CD8-positive, alpha-beta memory T cell (primary cell): ENCODE data around the gene KIF9. TPM values are rescaled to one million over a fixed set of nuclear protein-coding genes. Genes with fewer than 3 reads are reported as not detected.
A peak's percentile ranks its signal among the peaks of the same experiment; 100 is the strongest.

Experiments
- CTCF ChIA-PET: fragments of 350-600 bp; sonication (Branson Sonifier 250); formaldehyde crosslinking; loops from one replicate; lab custom pipeline; 2021; ENCODE audit warnings: antibody characterized with exemption; lab: Charles Lee
- POLR2A ChIA-PET: fragments of 350-600 bp; sonication (Branson Sonifier 250); formaldehyde crosslinking; loops from one replicate; lab custom pipeline; 2021; ENCODE audit warnings: antibody characterized with exemption; lab: Charles Lee
- DNase-seq, 5 donors: peaks; one replicate each; pipeline versions ENCODE4 v3.0.0 to v3.0.0-alpha.2; 2020 to 2022; ENCODE audit warnings: mixed read lengths in 1 of 5
- H3K27ac ChIP-seq: one replicate; pipeline ENCODE4 v1.7.0; 2013; ENCODE audit warnings: low read depth, mild to moderate bottlenecking, low read length, moderate library complexity
- H3K27me3 ChIP-seq: 2 replicates; pipeline ENCODE4 v1.7.0; 2013; ENCODE audit warnings: low read length, mild to moderate bottlenecking; ENCODE audit not compliant: insufficient read depth, poor library complexity, severe bottlenecking
- H3K36me3 ChIP-seq: 2 replicates; pipeline ENCODE4 v1.7.0; 2013; ENCODE audit warnings: mild to moderate bottlenecking, low read length, moderate library complexity; ENCODE audit not compliant: insufficient read depth
- H3K4me1 ChIP-seq: 2 replicates; pipeline ENCODE4 v1.7.0; 2013; ENCODE audit warnings: mild to moderate bottlenecking, low read length, moderate library complexity; ENCODE audit not compliant: insufficient read depth
- H3K4me3 ChIP-seq: 2 replicates; pipeline ENCODE4 v1.7.0; 2013; ENCODE audit warnings: mild to moderate bottlenecking, low read length
- H3K9me3 ChIP-seq: 2 replicates; pipeline ENCODE4 v1.7.0; 2013; ENCODE audit warnings: mild to moderate bottlenecking, low read length
- H3K27ac Mint-ChIP-seq, 8 donors: one replicate each; pipeline ENCODE4 v1.8.0; 2020 to 2021; ENCODE audit warnings: mixed read lengths in 8 of 8, mild to moderate bottlenecking in 6 of 8, inconsistent platforms in 3 of 8, moderate library complexity in 3 of 8
- H3K27me3 Mint-ChIP-seq, 2 donors: one replicate each; pipeline ENCODE4 v1.8.0; 2020 to 2021; ENCODE audit warnings: mixed read lengths in 2 of 2, mild to moderate bottlenecking in 1 of 2, moderate library complexity in 1 of 2
- H3K36me3 Mint-ChIP-seq, 3 donors: one replicate each; pipeline ENCODE4 v1.8.0; 2020 to 2021; ENCODE audit warnings: mixed read lengths in 3 of 3, inconsistent platforms in 1 of 3, mild to moderate bottlenecking in 1 of 3
- H3K4me1 Mint-ChIP-seq, 3 donors: one replicate each; pipeline ENCODE4 v1.8.0; 2020 to 2021; ENCODE audit warnings: mixed read lengths in 3 of 3, inconsistent platforms in 1 of 3, mild to moderate bottlenecking in 1 of 3
- H3K4me3 Mint-ChIP-seq, 7 donors: one replicate each; pipeline ENCODE4 v1.8.0; 2020 to 2021; ENCODE audit warnings: mixed read lengths in 7 of 7, mild to moderate bottlenecking in 6 of 7, moderate library complexity in 4 of 7, inconsistent platforms in 2 of 7
- H3K9me3 Mint-ChIP-seq, 5 donors: one replicate each; pipeline ENCODE4 v1.8.0; 2020 to 2022; ENCODE audit warnings: mixed read lengths in 5 of 5, mild to moderate bottlenecking in 3 of 5, moderate library complexity in 2 of 5, inconsistent platforms in 1 of 5
- polyA plus RNA-seq: library from polyadenylated mRNA; unstranded; fragments of 300-500 nt; fragmentation: Illumina TruSeq; gene quantifications from one replicate; pipeline ENCODE4 v1.2.3, GENCODE V29; 2021
- total RNA-seq, 2 experiments: library from RNA; stranded (reverse); gene quantifications; one replicate each; pipeline ENCODE4 v1.2.3, GENCODE V29; 2021

The KIF9 gene
- total and polyA plus RNA-seq, 3 experiments from 2014 or later, result 5.8 to 7.6 (median 7.2) TPM

DNA sequence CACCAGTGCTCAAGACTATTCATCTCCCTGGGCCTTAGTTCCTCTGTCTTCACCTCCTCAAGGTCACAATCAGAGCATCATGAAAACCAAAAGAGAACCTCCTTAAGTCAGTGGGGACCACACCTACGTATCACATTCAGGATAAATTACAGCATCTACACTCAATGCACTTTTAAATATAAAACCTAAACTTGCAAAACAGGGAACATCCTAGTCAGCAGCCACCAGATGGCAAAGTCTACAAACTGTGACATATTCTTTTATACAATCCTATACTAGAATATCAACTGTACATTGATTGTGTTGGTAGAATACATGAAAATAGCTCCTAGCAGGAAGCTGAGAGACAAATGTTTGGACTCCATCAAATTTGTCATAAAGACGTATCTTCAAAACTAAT, 7.9 kb downstream of the KIF9 start:
- Histone ChIP-seq H3K4me1 (no peaks in the 10 kb centered on the region), H3K4me3 (no peak overlapping the region), H3K27me3 (no peaks in the 10 kb centered on the region), H3K9me3 (no peaks in the 10 kb centered on the region), H3K27ac (no peak overlapping the region), H3K36me3 (no peaks in the 10 kb centered on the region)
- Mint-ChIP-seq H3K27ac (peak overlapping the region in 1 of 8 donors; percentile 33), H3K4me3 (no peak overlapping the region), H3K9me3 (no peaks in the 10 kb centered on the region), H3K4me1 (no peaks in the 10 kb centered on the region), H3K27me3 (no peaks in the 10 kb centered on the region), H3K36me3 (peaks cover 0 to 2% (median 0%) of the 10 kb centered on the region in 3 donors)
- POLR2A ChIA-PET, result no interaction called here
- CTCF ChIA-PET, result no interaction called here
- no peak for DNase-seq

DNA sequence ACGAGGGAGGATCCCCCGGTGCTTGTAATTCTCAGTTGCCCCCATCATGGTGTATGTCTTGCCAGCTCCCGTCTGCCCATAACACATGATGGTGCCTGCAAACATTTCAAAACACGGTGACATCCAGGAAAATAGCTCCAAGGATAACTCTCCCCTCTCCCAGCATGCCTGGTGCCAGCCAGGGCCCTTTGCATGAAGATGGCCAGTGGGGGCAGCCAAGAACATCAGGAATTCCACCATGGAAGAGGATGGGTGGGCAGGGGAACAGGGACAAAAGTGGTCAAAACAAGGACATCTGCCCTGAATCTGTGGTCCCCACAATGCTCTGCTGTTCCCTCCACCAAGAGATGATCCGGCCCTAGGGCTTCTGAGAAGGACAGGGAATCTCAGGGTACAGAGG, 9.0 kb downstream of the KIF9 start:
- Histone ChIP-seq H3K27ac (no peak overlapping the region), H3K36me3 (no peaks in the 10 kb centered on the region), H3K9me3 (no peaks in the 10 kb centered on the region), H3K4me3 (no peak overlapping the region), H3K27me3 (no peaks in the 10 kb centered on the region), H3K4me1 (no peaks in the 10 kb centered on the region)
- no peak overlapping the region for H3K4me3 Mint-ChIP-seq
- CTCF ChIA-PET, result no interaction called here
- H3K27me3 Mint-ChIP-seq, result no peaks in the 10 kb centered on the region
- peaks cover 0 to 2% (median 0%) of the 10 kb centered on the region in 3 donors for H3K36me3 Mint-ChIP-seq
- H3K27ac Mint-ChIP-seq, result peak overlapping the region in 1 of 8 donors; percentile 61
- DNase-seq, result no peak
- H3K4me1 Mint-ChIP-seq, result no peaks in the 10 kb centered on the region
- POLR2A ChIA-PET, result no interaction called here
- no peaks in the 10 kb centered on the region for H3K9me3 Mint-ChIP-seq

DNA sequence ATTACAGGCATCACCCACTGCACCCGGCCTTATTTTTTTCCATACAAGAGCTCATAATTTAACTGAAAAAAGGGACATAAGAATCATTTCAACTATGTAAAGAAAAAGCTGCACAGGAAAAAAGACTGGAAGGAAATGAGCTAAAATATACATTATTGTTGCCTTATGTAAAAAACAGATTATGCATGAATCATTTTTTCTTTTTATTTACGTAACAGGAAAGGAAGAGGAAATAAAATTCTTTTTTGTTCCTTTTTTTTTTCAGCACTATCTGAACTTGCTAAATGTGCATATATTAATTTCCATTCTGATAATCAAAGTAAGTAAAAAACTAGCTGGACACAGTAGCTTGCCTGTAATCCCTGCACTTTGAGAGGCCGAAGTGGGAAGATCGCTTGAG, 12.1 kb downstream of the KIF9 start:
- CTCF ChIA-PET, result no interaction called here
- H3K27ac Mint-ChIP-seq, result no peak overlapping the region

DNA sequence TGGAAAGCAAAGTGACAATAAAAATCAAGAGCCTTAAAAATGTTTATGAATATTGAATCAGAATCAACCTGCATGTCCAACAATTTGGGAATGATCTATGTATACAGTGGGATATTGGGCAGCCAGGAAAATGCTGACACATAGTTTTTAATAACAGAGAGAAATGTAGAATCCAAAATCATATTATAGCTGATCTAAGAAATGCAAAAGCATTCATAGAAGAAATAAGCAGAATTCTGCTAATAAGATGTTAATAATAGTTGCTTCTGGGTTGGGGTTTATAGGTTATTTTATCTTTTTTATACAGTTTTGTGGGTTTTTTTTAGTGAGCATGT, 15.1 kb downstream of the KIF9 start:
- H3K27me3 Mint-ChIP-seq, result no peaks in the 10 kb centered on the region
- Histone ChIP-seq H3K27me3 (no peaks in the 10 kb centered on the region), H3K36me3 (no peaks in the 10 kb centered on the region), H3K27ac (no peak overlapping the region), H3K4me3 (no peak overlapping the region), H3K4me1 (no peaks in the 10 kb centered on the region), H3K9me3 (no peaks in the 10 kb centered on the region)
- H3K9me3 Mint-ChIP-seq, result no peaks in the 10 kb centered on the region
- CTCF ChIA-PET, result no interaction called here
- no peak for DNase-seq
- peaks cover 4 to 9% (median 7%) of the 10 kb centered on the region in 3 donors for H3K4me1 Mint-ChIP-seq
- no peak overlapping the region for H3K27ac Mint-ChIP-seq
- no peaks in the 10 kb centered on the region for H3K36me3 Mint-ChIP-seq
- POLR2A ChIA-PET, result no interaction called here
- no peak overlapping the region for H3K4me3 Mint-ChIP-seq

More for the DNA sequence above, 12.1 kb downstream of the KIF9 start:
- no peaks in the 10 kb centered on the region for H3K9me3 ChIP-seq
- H3K36me3 Mint-ChIP-seq, result peaks cover 0 to 2% (median 0%) of the 10 kb centered on the region in 3 donors
- H3K4me1 ChIP-seq, result no peaks in the 10 kb centered on the region
- H3K27ac ChIP-seq, result no peak overlapping the region
- H3K4me1 Mint-ChIP-seq, result peaks cover 4 to 9% (median 7%) of the 10 kb centered on the region in 3 donors
- DNase-seq, result no peak
- H3K27me3 Mint-ChIP-seq, result no peaks in the 10 kb centered on the region
- H3K36me3 ChIP-seq, result no peaks in the 10 kb centered on the region
- H3K4me3 Mint-ChIP-seq, result no peak overlapping the region
- POLR2A ChIA-PET, result no interaction called here
- H3K4me3 ChIP-seq, result no peak overlapping the region
- H3K27me3 ChIP-seq, result no peaks in the 10 kb centered on the region
- H3K9me3 Mint-ChIP-seq, result no peaks in the 10 kb centered on the region

DNA sequence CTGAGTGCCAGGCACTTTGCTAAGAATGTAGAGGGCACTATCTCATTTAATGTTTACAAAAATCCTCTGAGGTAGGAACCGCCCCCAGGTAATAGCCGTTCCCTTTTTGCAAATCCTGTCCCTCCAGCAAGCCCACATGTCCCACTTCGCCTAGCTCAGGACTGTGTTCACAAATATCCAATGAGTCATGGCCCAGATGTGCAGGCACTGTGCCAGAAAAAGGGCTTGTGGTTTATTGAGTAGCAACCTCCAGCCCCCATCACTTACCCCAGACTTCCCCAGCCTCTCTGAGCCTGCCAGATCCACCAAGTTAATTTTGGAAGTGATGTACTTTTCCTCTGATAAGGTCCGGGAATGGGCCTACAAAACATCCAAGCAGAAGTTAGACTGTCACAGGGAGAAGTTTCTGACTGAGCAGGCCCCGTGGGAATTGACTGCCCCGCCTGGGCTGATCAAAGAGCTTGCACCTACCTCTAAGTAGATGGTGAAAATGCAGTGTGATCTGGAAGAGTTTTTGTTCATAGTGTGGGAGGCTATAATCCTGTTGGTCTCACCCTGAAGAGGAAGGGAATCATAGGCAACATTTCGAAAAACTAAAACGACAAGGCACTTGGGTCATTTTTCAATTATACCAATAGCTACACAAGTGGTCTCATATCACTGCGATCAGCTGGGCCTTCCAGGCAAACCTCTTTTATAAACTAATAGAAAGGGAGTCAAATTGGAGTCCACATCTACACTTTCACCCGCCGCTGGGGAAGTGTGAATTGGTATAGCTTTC, 15.7 kb downstream of the KIF9 start:
- Mint-ChIP-seq H3K9me3 (no peaks in the 10 kb centered on the region), H3K4me1 (peaks cover 4 to 9% (median 7%) of the 10 kb centered on the region in 3 donors), H3K27ac (peak overlapping the region in 3 of 8 donors; percentile 12 to 52 (median 44)), H3K27me3 (no peaks in the 10 kb centered on the region), H3K4me3 (no peak overlapping the region), H3K36me3 (no peaks in the 10 kb centered on the region)
- CTCF ChIA-PET, result no interaction called here
- H3K4me1 ChIP-seq, result no peaks in the 10 kb centered on the region
- no peak overlapping the region for H3K4me3 ChIP-seq
- H3K27me3 ChIP-seq, result no peaks in the 10 kb centered on the region
- peak in 2 of 5 donors; percentile 8 to 69 for DNase-seq
- no peaks in the 10 kb centered on the region for H3K36me3 ChIP-seq
- no peaks in the 10 kb centered on the region for H3K9me3 ChIP-seq
- no peak overlapping the region for H3K27ac ChIP-seq
- POLR2A ChIA-PET, result no interaction called here

DNA sequence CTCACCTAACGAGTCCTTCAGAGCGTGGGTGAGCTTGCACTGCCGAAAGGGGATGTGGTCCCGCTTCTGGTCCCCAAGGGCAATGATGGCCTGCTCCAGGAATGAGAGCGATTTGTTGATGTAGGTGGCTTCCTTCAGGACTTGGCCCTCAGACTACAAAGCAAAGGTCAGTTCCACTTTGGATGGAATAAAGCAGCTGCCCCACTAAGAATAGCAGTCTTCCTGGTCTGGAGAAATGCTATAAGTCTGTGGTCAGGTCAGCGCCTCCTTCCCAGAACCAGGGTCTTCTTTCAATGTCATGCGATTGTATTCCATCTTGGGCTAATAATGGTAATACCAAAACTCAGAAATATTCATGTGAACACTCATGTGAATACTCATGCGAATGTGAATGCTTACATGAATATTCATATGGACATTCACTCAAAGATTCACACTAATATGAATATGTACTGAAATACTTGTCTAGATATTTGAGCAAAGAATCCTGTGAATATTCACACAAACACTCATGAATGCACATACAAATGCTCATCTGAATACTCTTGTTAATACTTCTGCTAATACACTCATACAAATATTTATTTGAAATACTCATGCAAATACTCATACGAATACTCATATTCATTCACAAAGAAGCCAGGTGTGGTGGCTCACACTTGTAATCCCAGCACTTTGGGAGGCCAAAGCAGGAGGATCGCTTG, 16.7 kb downstream of the KIF9 start:
- Histone ChIP-seq H3K27ac (no peak overlapping the region), H3K4me3 (no peak overlapping the region), H3K9me3 (no peaks in the 10 kb centered on the region), H3K27me3 (no peaks in the 10 kb centered on the region), H3K36me3 (no peaks in the 10 kb centered on the region), H3K4me1 (no peaks in the 10 kb centered on the region)
- peaks cover 0 to 2% of the 10 kb centered on the region in 2 donors for H3K27me3 Mint-ChIP-seq
- no peak for DNase-seq
- H3K36me3 Mint-ChIP-seq, result no peaks in the 10 kb centered on the region
- H3K27ac Mint-ChIP-seq, result no peak overlapping the region
- H3K4me1 Mint-ChIP-seq, result peaks cover 4 to 9% (median 7%) of the 10 kb centered on the region in 3 donors
- H3K4me3 Mint-ChIP-seq, result no peak overlapping the region
- CTCF ChIA-PET, result no interaction called here
- POLR2A ChIA-PET, result no interaction called here
- H3K9me3 Mint-ChIP-seq, result no peaks in the 10 kb centered on the region

DNA sequence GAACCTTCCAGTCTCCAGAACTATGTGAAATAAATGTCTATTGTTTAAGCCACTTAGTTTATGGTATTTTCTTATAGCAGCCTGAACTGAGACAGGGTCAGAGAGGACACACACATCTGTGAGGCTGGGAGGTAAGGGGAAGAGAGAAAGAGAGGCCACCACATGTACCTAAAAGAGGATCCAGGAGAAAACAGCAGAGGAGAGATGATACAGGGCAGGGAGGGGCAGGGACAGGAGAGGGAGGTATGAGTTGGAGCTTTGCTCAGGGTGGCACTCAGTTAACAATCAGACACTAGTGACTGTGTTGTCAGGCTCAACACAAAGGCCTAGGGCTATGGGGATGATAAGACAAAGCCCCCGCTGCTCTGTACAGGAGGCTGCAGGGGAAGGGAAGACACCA, 17.6 kb downstream of the KIF9 start:
- Histone ChIP-seq H3K4me3 (no peak overlapping the region), H3K9me3 (no peaks in the 10 kb centered on the region), H3K4me1 (no peaks in the 10 kb centered on the region), H3K36me3 (no peaks in the 10 kb centered on the region), H3K27me3 (no peaks in the 10 kb centered on the region), H3K27ac (no peak overlapping the region)
- ChIA-PET POLR2A (no interaction called here), CTCF (no interaction called here)
- H3K4me3 Mint-ChIP-seq, result no peak overlapping the region
- peaks cover 4 to 9% (median 7%) of the 10 kb centered on the region in 3 donors for H3K4me1 Mint-ChIP-seq
- no peak for DNase-seq
- H3K9me3 Mint-ChIP-seq, result no peaks in the 10 kb centered on the region
- H3K27ac Mint-ChIP-seq, result no peak overlapping the region
- H3K36me3 Mint-ChIP-seq, result no peaks in the 10 kb centered on the region
- H3K27me3 Mint-ChIP-seq, result peaks cover 0 to 2% of the 10 kb centered on the region in 2 donors

DNA sequence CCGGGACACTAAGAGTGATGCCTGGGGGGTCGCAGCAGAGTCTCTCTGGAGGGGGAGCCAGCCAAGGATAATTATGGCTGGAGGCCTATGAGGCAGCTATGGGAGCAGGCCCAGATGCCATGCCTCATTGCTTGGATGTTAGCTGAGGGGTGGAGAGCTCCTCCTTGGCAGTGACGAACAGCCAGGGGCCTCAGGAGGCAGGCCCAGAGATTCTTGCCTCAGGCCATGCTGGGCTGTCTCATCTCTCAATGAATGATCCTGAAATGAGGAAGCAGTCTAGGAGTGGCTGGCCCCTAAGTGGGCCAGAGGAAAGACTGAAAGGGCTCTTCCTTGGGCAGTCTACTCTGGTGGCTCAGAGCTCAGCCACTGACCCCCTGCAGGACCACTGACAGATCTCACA, 21.3 kb downstream of the KIF9 start:
- Mint-ChIP-seq H3K4me3 (no peak overlapping the region), H3K27ac (no peak overlapping the region), H3K4me1 (no peaks in the 10 kb centered on the region), H3K9me3 (no peaks in the 10 kb centered on the region), H3K36me3 (no peaks in the 10 kb centered on the region), H3K27me3 (peaks cover 0 to 3% of the 10 kb centered on the region in 2 donors)
- CTCF ChIA-PET, result no interaction called here
- H3K4me1 ChIP-seq, result no peaks in the 10 kb centered on the region
- H3K36me3 ChIP-seq, result no peaks in the 10 kb centered on the region
- no peaks in the 10 kb centered on the region for H3K9me3 ChIP-seq
- H3K4me3 ChIP-seq, result no peak overlapping the region
- no peak for DNase-seq
- H3K27ac ChIP-seq, result no peak overlapping the region
- H3K27me3 ChIP-seq, result no peaks in the 10 kb centered on the region
- POLR2A ChIA-PET, result no interaction called here
